HG02610 (cell line): ENCODE measurements around the gene TBX10.
"Not testable (repeated sequence)": the region's sequence is repeated elsewhere in the genome, so short reads cannot be mapped to it uniquely, and the experiment has no call there.

Experiments
- ATAC-seq: cut with Tn5 transposase; IDR thresholded peaks from one replicate; pipeline ENCODE4 v1.9.1; 2021; ENCODE audit warnings: mild to moderate bottlenecking, moderate library complexity; ENCODE audit not compliant: unreplicated experiment

Gene TBX10

DNA sequence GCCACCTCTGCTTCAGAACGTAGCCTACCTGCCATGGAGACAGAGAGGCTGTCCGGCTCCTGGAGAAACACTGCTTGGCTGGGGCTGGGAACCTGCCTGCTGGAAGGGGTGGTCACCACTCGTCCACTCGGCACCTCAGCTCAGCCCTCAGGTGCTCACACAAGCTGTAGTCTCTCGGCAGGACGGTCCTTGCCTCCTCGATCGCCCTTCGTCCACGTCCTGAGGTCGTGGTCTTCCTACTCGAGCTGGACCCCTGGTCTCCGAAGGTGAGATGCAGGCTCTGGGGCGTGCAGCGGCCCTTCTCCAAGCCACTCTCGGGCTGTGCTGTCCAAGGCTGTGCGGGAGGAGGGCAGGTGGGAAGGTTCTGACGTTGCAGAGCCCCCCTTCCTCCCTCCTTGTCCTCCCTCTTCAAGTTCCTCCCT, at the start of gene TBX10:
Gene TBX10 (minus strand): TSS at position 326 of the 422 bp plus-strand sequence. CDS start 291 bp downstream, at position 35.
- no peak for ATAC-seq

GRCh38 chr11:67689178-67689577, 49.6 kb upstream of the TBX10 start:
- no peak for ATAC-seq

GRCh38 chr11:67687986-67688385, 48.4 kb upstream of the TBX10 start:
- no peak for ATAC-seq

DNA sequence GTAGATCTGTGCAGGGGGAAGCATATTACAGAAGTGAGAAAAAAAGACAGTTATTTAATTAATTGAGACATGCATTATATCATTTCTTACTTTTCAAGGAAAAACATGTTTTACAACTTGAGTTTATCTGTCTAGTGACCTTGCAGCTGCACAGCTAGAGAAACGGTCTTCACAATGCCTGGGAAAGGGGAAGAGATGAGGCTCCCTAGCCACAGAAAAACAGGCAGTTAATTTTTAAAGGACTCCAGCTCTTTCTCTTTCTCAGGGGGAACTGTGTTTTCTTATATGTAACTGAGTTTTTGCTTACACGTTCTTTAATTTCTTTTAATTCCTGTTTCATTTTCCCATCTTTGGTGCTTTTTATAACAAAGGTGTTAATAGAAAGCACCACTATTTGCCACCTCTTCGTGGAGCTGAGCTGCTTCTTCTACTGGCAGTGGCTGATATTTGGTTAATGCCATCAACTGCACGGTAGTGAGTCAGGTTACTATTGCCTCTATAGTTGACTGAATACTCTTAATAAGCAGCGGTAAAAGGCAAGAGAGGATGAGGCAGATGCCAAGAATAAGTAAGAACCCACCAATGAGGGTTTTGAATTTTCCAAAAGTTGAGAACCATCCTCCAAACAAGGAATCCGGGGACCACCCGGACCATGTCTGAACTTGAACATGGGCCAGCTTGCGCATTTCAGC, 46.2 kb upstream of the TBX10 start:
- not testable (repeated sequence) for ATAC-seq

DNA sequence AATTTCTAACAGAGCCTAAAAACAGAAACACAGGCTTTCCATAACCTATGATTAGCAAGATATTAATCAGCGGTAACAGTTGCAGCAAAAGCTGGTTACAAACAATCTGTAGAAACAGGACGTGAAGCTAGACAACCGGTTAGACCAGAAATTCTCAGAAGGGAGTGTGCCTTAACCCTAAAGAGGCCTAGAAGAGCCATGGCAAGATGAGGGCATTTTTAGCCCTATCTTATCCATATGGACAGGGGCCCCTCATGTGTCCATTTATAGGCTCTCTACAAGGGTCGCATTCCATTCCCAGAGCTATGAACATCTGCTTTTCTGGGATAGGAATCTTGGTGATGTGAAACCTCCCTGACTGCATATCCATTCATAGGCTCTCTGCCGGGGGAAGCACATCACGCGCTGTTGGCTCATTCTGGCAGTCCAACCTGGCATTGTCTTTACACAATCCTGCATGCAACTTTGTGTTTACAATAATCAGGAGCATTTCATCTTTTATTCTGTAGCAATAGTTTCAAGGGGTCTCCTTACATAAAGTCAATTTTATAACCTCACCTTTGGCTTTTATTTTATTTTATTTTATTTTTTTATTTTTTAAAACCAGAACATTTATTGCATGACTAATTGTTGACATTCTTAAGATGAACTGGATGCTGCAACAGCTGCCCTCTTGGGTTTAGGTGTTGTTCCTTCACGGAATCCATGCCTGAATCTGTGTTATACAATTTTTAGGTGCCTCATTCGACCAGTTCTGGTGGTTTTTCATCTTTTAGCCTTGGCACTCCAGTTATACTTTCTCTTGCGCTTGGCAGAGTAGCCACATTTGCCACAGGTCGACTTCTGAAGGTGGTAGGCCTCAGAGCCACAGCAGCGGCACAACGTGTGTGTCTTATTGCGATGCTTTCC, 42.8 kb upstream of the TBX10 start:
- not testable (repeated sequence) for ATAC-seq

GRCh38 chr11:67680696-67681470, 41.3 kb upstream of the TBX10 start:
- no peak for ATAC-seq

GRCh38 chr11:67675058-67675747, 35.6 kb upstream of the TBX10 start:
- no peak for ATAC-seq

GRCh38 chr11:67674442-67674871, 34.9 kb upstream of the TBX10 start, which contains the start of gene ALDH3B2:
Gene ALDH3B2 (minus strand): TSS chr11:67674623. CDS start chr11:67666935, 7,688 bp downstream.
- no peak for ATAC-seq

DNA sequence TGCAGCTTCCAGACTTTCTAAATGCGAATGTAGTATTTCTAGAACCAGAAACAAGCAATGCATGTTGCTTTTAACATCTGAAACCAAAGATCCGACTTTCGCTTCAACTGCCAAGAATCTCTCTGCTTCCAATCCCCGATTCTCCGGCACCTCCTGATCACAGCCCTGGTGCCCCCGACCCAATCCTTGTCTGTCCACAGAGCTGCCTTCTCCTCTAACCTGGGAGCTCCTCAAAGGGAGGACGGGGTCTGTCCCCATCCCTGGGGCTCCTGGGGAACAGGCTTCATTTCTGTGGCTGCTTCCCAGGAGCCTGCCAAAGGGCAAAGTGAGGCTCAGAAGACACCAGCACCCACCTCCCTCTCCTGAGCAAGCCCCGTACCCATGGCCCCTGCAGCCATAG, 34.3 kb upstream of the TBX10 start:
- no peak for ATAC-seq

DNA sequence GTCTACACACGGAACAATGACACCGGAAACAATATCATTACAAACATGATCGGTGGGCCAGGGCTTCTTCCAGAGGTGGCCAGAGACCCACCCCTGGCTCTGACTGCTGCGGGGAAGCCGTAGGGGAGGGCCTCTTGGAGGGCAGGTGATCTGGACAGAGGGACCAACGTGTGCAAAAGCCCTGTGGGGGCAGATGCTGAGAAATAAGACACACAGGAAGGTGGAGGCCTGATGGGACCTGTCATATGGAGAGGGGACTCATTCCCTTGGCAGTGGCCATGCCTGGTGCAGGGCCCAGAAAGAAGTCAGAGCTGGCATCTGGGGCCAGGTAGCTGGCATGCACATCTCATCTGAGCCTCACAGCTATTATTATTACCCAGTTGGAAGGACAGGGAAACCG, 33.8 kb upstream of the TBX10 start:
- ATAC-seq = no peak

DNA sequence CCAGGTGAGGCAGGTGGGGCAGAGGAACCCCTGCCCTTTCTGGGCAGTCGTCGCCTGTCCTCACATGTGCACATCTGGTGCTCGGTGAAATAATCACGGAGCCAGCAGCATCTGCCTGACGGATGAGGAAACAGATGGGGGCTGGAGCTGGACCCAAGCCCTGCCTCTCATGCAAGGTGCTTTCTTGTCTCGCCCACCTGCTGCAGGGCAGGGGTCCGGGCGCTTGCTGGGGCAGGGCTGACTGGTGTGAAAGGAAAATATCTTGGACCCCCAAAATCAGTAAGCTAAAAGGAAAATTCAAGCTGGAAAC, 31.6 kb upstream of the TBX10 start:
- no peak for ATAC-seq

- no peak for ATAC-seq
Observed at GRCh38 chr11:67670316-67671210, 31.0 kb upstream of the TBX10 start.

DNA sequence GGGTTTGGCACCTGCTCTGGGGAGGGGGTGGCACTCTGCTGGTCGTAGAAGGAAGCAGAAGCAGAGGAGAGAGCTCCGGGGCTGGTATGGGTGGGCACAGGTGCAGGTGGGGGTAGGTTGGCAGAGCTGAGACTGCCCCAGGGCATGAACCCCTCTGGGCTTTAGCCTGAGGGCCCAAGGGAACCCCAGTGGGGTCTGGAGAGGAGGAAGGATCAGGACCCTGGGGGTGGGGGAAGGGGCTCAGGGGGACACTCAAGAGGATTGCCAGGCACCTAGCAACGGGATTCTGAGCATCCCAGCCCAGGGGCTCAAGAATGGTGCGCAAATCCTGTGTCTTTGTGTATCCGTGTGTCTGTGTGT, 28.6 kb upstream of the TBX10 start:
- no peak for ATAC-seq

- ATAC-seq = no peak
Observed at GRCh38 chr11:67667490-67668191, 28.1 kb upstream of the TBX10 start.

DNA sequence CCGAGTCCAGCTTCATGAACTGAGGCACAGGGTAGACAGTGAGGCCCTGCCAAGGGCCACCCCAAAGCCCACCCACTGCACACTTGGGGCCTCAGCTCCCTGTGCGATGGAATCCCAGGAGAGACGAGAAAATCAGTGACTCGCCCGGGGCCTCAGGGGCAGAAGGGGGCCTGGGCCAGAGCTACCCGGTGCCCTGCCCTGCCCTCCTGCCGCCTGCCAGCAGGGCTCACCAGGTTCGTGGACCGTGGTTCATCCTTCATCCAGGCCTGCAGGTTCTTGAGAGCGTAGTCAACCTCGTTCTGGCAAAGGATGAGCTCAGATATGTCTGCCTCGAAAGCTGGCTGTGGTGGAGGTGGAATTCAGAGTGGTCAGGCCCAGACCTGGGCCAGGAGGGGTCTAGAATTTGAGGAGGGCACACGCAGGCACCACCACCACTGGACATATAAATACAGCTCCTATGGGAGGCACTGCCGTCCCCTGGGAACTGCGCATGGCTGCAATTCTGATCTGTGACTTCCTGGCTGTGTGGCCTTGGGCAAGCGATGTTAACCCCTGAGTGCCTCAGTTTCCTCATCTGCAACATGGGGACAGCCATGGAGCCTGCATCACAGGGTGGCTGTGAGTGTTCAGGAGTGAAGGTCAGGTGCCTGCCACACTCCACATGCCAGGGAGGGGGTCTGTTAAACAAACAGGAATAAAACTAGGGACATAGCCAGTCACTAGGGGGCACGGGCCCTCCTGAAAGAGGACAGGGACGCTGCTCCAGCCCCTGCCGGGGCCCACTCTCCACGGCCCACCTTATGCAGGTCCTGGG, 27.3 kb upstream of the TBX10 start:
- no peak for ATAC-seq

GRCh38 chr11:67666303-67666645, 26.7 kb upstream of the TBX10 start:
- ATAC-seq = no peak

DNA sequence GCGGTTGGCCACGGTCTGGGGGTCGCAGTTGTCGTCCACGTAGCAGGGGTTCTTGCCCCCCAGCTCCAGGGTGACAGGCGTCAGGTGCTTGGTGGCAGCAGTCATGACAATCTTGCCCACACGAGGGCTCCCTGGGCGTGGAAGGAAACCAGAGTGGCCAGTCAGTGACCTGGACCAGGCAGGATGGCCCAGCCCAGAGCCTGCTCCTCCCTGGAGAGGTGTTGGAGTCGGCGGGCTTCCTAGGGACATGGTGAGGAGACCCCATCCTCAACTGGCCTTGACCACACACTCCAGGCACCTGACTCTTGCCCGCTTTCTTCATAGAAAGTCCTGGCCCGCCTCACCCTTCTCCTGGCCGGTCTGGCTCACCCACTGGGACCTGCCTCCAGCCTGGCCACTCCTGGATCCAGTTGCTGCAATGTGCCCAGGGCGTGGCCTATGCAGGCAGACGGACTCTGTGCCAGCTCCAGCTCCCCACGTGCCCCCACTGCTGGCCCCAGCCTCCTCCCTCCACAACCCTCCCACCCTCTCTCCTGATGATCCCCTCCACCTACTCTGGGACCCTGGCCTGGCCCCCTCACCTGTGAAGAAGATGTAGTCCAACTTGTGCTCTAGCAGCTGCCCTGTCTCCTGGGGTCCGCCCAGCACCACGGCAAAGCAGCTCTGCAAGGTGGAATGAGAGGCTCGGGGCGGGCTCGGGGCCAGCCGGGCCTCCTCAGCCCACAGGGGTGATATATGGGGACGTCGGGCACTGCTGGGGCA, 26.2 kb upstream of the TBX10 start:
- no peak for ATAC-seq
